ENCODE results near the gene PRDM7.
"Not testable (repeated sequence)": the region's sequence is repeated elsewhere in the genome, so short reads cannot be mapped to it uniquely, and the experiment has no call there.

DNA sequence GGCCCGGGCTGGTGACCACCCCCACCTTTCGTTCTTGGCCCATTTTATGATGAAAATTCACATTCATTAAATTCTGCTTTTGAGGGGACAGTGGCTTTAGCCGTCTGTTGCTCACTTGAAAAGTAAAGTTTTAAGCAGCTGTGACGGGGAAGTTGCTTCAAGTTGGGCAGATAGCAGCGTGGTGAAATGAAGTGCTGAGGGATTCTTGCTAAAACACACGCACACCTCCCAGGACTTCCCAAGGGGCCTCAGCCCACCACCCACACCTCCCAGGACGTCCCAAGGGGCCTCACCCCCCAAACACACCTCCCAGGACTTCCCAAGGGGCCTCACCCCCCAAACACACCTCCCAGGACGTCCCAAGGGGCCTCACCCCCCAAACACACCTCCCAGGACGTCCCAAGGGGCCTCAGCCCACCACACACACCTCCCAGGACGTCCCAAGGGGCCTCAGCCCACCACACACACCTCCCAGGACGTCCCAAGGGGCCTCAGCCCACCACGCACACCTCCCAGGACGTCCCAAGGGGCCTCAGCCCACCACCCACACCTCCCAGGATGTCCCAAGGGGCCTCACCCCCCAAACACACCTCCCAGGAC, 69.4 kb downstream of the PRDM7 start:
- TF ChIP-seq, protein P1, sequence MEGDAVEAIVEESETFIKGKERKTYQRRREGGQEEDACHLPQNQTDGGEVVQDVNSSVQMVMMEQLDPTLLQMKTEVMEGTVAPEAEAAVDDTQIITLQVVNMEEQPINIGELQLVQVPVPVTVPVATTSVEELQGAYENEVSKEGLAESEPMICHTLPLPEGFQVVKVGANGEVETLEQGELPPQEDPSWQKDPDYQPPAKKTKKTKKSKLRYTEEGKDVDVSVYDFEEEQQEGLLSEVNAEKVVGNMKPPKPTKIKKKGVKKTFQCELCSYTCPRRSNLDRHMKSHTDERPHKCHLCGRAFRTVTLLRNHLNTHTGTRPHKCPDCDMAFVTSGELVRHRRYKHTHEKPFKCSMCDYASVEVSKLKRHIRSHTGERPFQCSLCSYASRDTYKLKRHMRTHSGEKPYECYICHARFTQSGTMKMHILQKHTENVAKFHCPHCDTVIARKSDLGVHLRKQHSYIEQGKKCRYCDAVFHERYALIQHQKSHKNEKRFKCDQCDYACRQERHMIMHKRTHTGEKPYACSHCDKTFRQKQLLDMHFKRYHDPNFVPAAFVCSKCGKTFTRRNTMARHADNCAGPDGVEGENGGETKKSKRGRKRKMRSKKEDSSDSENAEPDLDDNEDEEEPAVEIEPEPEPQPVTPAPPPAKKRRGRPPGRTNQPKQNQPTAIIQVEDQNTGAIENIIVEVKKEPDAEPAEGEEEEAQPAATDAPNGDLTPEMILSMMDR (IDR thresholded peaks at IDR 0.05), result not testable (repeated sequence)
- TF ChIP-seq POLR2A, EP300 (IDR thresholded peaks at IDR 0.05): not testable (repeated sequence)
